HCT116 (cell line): ENCODE data around the gene PDZRN4.

ENCODE experiments used
- CEBPB ChIP-seq: IDR thresholded peaks from 2 replicates; pipeline ENCODE4 v1.6.1; 2012; ENCODE audit warnings: low read depth
- CTCF ChIP-seq, 3 experiments: fragments of 200-600 bp in 1 of 3; sonication (generic) in 1 of 3; IDR thresholded peaks in 2 of 3; conservative IDR thresholded peaks in 1 of 3; 2 replicates each; pipeline ENCODE4 v1.5.1; 2012 to 2017; ENCODE audit warnings: low read depth in 2 of 3, low read length in 2 of 3, antibody characterized with exemption in 1 of 3, borderline replicate concordance in 1 of 3, control low read depth in 1 of 3, mild to moderate bottlenecking in 1 of 3, mixed read lengths in 1 of 3, mixed run types in 1 of 3, moderate library complexity in 1 of 3; ENCODE audit not compliant: insufficient read depth in 1 of 3
- MAX ChIP-seq: IDR thresholded peaks from 2 replicates; pipeline ENCODE4 v1.6.1; 2012
- POLR2A ChIP-seq: IDR thresholded peaks from 2 replicates; pipeline ENCODE4 v1.7.0; 2011; ENCODE audit warnings: borderline replicate concordance; ENCODE audit not compliant: insufficient read depth, insufficient read length; ENCODE audit errors: extremely low read depth
- REST ChIP-seq: IDR thresholded peaks from 2 replicates; pipeline ENCODE4 v1.6.1; 2012; ENCODE audit warnings: low read depth
- ZFX ChIP-seq: fragments of 450-650 bp; IDR thresholded peaks from 2 replicates; pipeline ENCODE4 v1.6.1; 2017

- no peak for TF ChIP-seq CTCF (IDR thresholded peaks at IDR 0.05 in 2 of 3, conservative IDR thresholded peaks at IDR 0.05 in 1 of 3; ENCODE audit: borderline replicate concordance in 1 of 3, insufficient read depth in 1 of 3, low read depth in 2 of 3, low read length in 2 of 3)
- TF ChIP-seq REST, result no peak
- no peak for TF ChIP-seq MAX
- no peak for TF ChIP-seq POLR2A
- no peak for TF ChIP-seq CEBPB
- TF ChIP-seq ZFX, result no peak
Observed at GRCh38 chr12:41250748-41251147, 62.6 kb downstream of the PDZRN4 start.
